HEK293 (cell line): ENCODE data around the gene NAXE.

ENCODE experiments used
- CTCF ChIA-PET: fragments of 350-600 bp; formaldehyde crosslinking; extraction: SDS; loops from one replicate; lab custom pipeline; 2021; ENCODE audit warnings: antibody characterized with exemption; lab: Yijun Ruan, JAX
- POLR2A ChIA-PET: fragments of 300-600 bp; formaldehyde crosslinking; extraction: SDS; loops from one replicate; lab custom pipeline; 2020; ENCODE audit warnings: antibody characterized with exemption, inconsistent platforms; lab: Yijun Ruan, JAX
- H3K27ac ChIP-seq: fragments of 200-500 bp; sonication (Bioruptor generic); 2 replicates; pipeline ENCODE4 v1.5.1; 2014; ENCODE audit warnings: low read depth, low read length, control low read depth, inconsistent platforms; ENCODE audit errors: extremely low read depth
- H3K36me3 ChIP-seq, 2 experiments: fragments of 200-500 bp in 1 of 2; sonication (Bioruptor generic) in 1 of 2; 1 replicate in 1 of 2; 2 replicates in 1 of 2; pipeline ENCODE4 v1.5.1; 2014 to 2017; ENCODE audit warnings: inconsistent platforms in 2 of 2, low read length in 2 of 2; ENCODE audit not compliant: control insufficient read depth in 2 of 2, insufficient read depth in 1 of 2
- H3K4me1 ChIP-seq: fragments of 200-500 bp; sonication (Bioruptor generic); 2 replicates; pipeline ENCODE4 v1.5.1; 2014; ENCODE audit warnings: mild to moderate bottlenecking, low read length, inconsistent platforms; ENCODE audit not compliant: control insufficient read depth, insufficient read depth
- H3K4me3 ChIP-seq: 2 replicates; pipeline ENCODE4 v1.5.1; 2011; ENCODE audit warnings: low read depth, mild to moderate bottlenecking, control low read depth, low read length, moderate library complexity
- H3K9me3 ChIP-seq: fragments of 200-500 bp; sonication (Bioruptor generic); 2 replicates; pipeline ENCODE4 v1.5.1; 2014; ENCODE audit warnings: low read depth, low read length, inconsistent platforms; ENCODE audit not compliant: control insufficient read depth, insufficient read depth
- EGR2 ChIP-seq: fragments of 450-650 bp; formaldehyde crosslinking; IDR thresholded peaks from 2 replicates; pipeline ENCODE4 v1.5.1; 2016; ENCODE audit warnings: low read depth, missing biosample characterization, missing genetic modification characterization
- HOXC10 ChIP-seq: sonication (generic); formaldehyde crosslinking; IDR thresholded peaks from 2 replicates; pipeline ENCODE4 v1.8.1; 2023; ENCODE audit warnings: mild to moderate bottlenecking, missing genetic modification reagents
- INSM2 ChIP-seq: fragments of 450-650 bp; formaldehyde crosslinking; IDR thresholded peaks from 2 replicates; pipeline ENCODE4 v1.5.1; 2016; ENCODE audit warnings: missing biosample characterization, missing genetic modification characterization
- KLF16 ChIP-seq: fragments of 450-650 bp; formaldehyde crosslinking; IDR thresholded peaks from 2 replicates; pipeline ENCODE4 v1.5.1; 2017; ENCODE audit warnings: missing biosample characterization, missing genetic modification characterization
- MZF1 ChIP-seq: fragments of 450-650 bp; formaldehyde crosslinking; IDR thresholded peaks from 2 replicates; pipeline ENCODE4 v1.5.1; 2017; ENCODE audit warnings: missing biosample characterization, missing genetic modification characterization, borderline replicate concordance
- PRDM1 ChIP-seq: fragments of 450-650 bp; formaldehyde crosslinking; IDR thresholded peaks from 2 replicates; pipeline ENCODE4; 2016; ENCODE audit warnings: missing biosample characterization, missing genetic modification characterization
- PRDM2 ChIP-seq: fragments of 450-650 bp; formaldehyde crosslinking; IDR thresholded peaks from 2 replicates; pipeline ENCODE4 v1.5.1; 2016; ENCODE audit warnings: missing biosample characterization, missing genetic modification characterization, borderline replicate concordance
- ZBTB17 ChIP-seq: fragments of 450-650 bp; formaldehyde crosslinking; IDR thresholded peaks from 2 replicates; pipeline ENCODE4 v1.5.1; 2016; ENCODE audit warnings: missing biosample characterization, missing genetic modification characterization
- ZBTB26 ChIP-seq: fragments of 450-650 bp; formaldehyde crosslinking; optimal IDR thresholded peaks from 2 replicates; pipeline ENCODE3; 2016; ENCODE audit warnings: missing biosample characterization, mild to moderate bottlenecking, missing genetic modification characterization
- ZBTB7A ChIP-seq: fragments of 450-650 bp; formaldehyde crosslinking; IDR thresholded peaks from 2 replicates; pipeline ENCODE4 v1.5.1; 2016; ENCODE audit warnings: low read depth, missing biosample characterization, missing genetic modification characterization
- ZIC2 ChIP-seq: fragments of 450-650 bp; formaldehyde crosslinking; IDR thresholded peaks from 2 replicates; pipeline ENCODE4 v1.5.1; 2016; ENCODE audit warnings: missing biosample characterization, missing genetic modification characterization
- ZNF121 ChIP-seq: fragments of 450-650 bp; formaldehyde crosslinking; IDR thresholded peaks from 2 replicates; pipeline ENCODE4 v1.5.1; 2016; ENCODE audit warnings: missing biosample characterization, missing genetic modification characterization
- ZNF174 ChIP-seq: fragments of 450-650 bp; formaldehyde crosslinking; IDR thresholded peaks from 2 replicates; pipeline ENCODE4 v1.5.0; 2017; ENCODE audit warnings: missing biosample characterization, mild to moderate bottlenecking, missing genetic modification characterization
- ZNF341 ChIP-seq: fragments of 450-650 bp; formaldehyde crosslinking; IDR thresholded peaks from 2 replicates; pipeline ENCODE4; 2016; ENCODE audit warnings: low read depth, missing biosample characterization, missing genetic modification characterization
- ZNF350 ChIP-seq: fragments of 450-650 bp; formaldehyde crosslinking; IDR thresholded peaks from 2 replicates; pipeline ENCODE4 v1.5.0; 2017; ENCODE audit warnings: missing biosample characterization, mild to moderate bottlenecking, missing genetic modification characterization
- ZNF433 ChIP-seq: fragments of 450-650 bp; formaldehyde crosslinking; IDR thresholded peaks from 2 replicates; pipeline ENCODE4 v1.5.1; 2016; ENCODE audit warnings: missing biosample characterization, missing genetic modification characterization, low read depth
- ZNF473 ChIP-seq: fragments of 450-650 bp; formaldehyde crosslinking; IDR thresholded peaks from 2 replicates; pipeline ENCODE4 v1.5.1; 2017; ENCODE audit warnings: missing biosample characterization, missing genetic modification characterization
- ZNF600 ChIP-seq: fragments of 450-650 bp; formaldehyde crosslinking; IDR thresholded peaks from 2 replicates; pipeline ENCODE4 v1.5.1; 2016; ENCODE audit warnings: missing biosample characterization, missing genetic modification characterization
- ZNF658 ChIP-seq: fragments of 450-650 bp; formaldehyde crosslinking; IDR thresholded peaks from 2 replicates; pipeline ENCODE4; 2016; ENCODE audit warnings: missing biosample characterization, missing genetic modification characterization
- ZNF664 ChIP-seq: fragments of 450-650 bp; formaldehyde crosslinking; IDR thresholded peaks from 2 replicates; pipeline ENCODE4 v1.5.1; 2016; ENCODE audit warnings: missing biosample characterization, missing genetic modification characterization
- ZNF701 ChIP-seq: fragments of 450-650 bp; formaldehyde crosslinking; IDR thresholded peaks from 2 replicates; pipeline ENCODE4 v1.5.1; 2016; ENCODE audit warnings: missing biosample characterization, missing genetic modification characterization
- ZNF837 ChIP-seq: fragments of 450-650 bp; formaldehyde crosslinking; IDR thresholded peaks from 2 replicates; pipeline ENCODE4 v1.5.1; 2016; ENCODE audit warnings: missing biosample characterization, missing genetic modification characterization
- ZNF843 ChIP-seq: fragments of 450-650 bp; formaldehyde crosslinking; IDR thresholded peaks from 2 replicates; pipeline ENCODE4 v1.5.1; 2016; ENCODE audit warnings: missing biosample characterization, missing genetic modification characterization

NAXE gene

DNA sequence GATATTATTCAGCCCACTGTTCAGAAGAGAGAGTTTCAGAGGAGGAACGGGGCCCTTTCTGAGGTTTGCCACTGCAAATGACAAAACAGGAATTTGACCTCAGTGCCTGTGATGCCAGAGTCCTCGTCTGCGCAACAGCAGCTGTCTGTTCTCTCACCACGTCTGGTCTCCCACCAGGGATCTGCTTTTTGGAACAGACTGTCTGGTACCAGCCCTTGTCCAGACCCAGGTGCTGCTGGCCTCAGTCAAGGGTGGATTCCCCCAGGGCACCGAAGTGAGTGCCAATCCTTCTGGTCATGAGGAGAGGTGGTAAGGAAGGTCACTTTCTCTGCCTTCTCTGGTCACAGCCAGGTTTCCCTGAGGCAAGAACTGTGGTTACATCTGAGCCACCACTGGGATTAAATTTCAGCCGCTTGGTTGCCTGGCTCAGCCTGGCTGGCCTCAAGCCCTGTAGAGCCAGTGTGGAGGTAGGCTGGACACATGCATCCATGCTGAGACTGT, 48.1 kb downstream of the NAXE start:
- Histone ChIP-seq H3K36me3 (no peaks in the 10 kb centered on the region), H3K9me3 (no peaks in the 10 kb centered on the region), H3K27ac (no peak overlapping the region), H3K4me3 (no peak overlapping the region), H3K4me1 (no peaks in the 10 kb centered on the region)
- no peak for TF ChIP-seq ZNF174 (tag by site-specific recombination)
- peak; percentile 40; the same call in 1 of the 2 replicates for TF ChIP-seq ZBTB17 (tag by site-specific recombination)
- TF ChIP-seq HOXC10, result no peak
- no peak for TF ChIP-seq MZF1
- peak; percentile 48; the same call in 1 of the 2 replicates for TF ChIP-seq PRDM1 (tag by site-specific recombination)
- peak; percentile 81 for TF ChIP-seq ZNF600 (tag by site-specific recombination)
- TF ChIP-seq ZNF837 (tag by site-specific recombination), result no peak
- no peak for TF ChIP-seq ZBTB26
- POLR2A ChIA-PET, result interaction anchor here (0.9 kb wide), 1 partner anchor 12 kb away, joined by 3 read pairs; no protein-coding TSS in a partner anchor
- CTCF ChIA-PET, result interaction anchor here (0.7 to 7.1 kb wide), 4 partner anchors 9 to 84 kb away, joined by 3 to 79 read pairs (median 6); no protein-coding TSS in a partner anchor

GRCh38 chr1:156640842-156641706, 49.5 kb downstream of the NAXE start:
- CTCF ChIA-PET, result interaction anchor here (0.6 to 7.1 kb wide), 8 partner anchors 10 to 209 kb away, joined by 3 to 79 read pairs (median 4); no protein-coding TSS in a partner anchor
- TF ChIP-seq ZNF433 (tag by site-specific recombination), result no peak
- no peak for TF ChIP-seq ZIC2
- TF ChIP-seq ZNF473 (tag by site-specific recombination), result no peak
- no peak for TF ChIP-seq ZNF701 (tag by site-specific recombination)
- TF ChIP-seq INSM2 (tag by site-specific recombination), result no peak
- no peak for TF ChIP-seq MZF1
- TF ChIP-seq ZNF350, result no peak
- no peak for TF ChIP-seq PRDM2 (tag by site-specific recombination)
- TF ChIP-seq ZNF341, result no peak
- no peak for TF ChIP-seq ZBTB7A (tag by site-specific recombination)
- TF ChIP-seq ZNF843, result no peak
- TF ChIP-seq ZNF121 (tag by site-specific recombination), result no peak
- no peak for TF ChIP-seq KLF16 (tag by site-specific recombination)
- TF ChIP-seq ZNF658 (tag by site-specific recombination), result no peak
- TF ChIP-seq ZNF664, result no peak
- no peak for TF ChIP-seq EGR2 (tag by site-specific recombination)
- no peaks in the 10 kb centered on the region for H3K9me3 ChIP-seq
- H3K36me3 ChIP-seq, result no peaks in the 10 kb centered on the region
- peak overlapping the region; percentile 3; the same call in 1 of the 2 replicates for H3K4me3 ChIP-seq
- H3K4me1 ChIP-seq, result no peaks in the 10 kb centered on the region
- POLR2A ChIA-PET, result no interaction called here
- H3K27ac ChIP-seq, result no peak overlapping the region
